Kidney epithelial cell (primary cell): Measurements from ENCODE around the gene DZIP1. TPM values are rescaled to one million over a fixed set of nuclear protein-coding genes. Genes with fewer than 3 reads are reported as not detected.

Source experiments
- DNase-seq: peaks from one replicate; pipeline ENCODE4 v3.0.0-alpha.2; 2010; ENCODE audit warnings: low read depth
- H3K27me3 ChIP-seq: 2 replicates; pipeline ENCODE4 v1.6.0; 2011; ENCODE audit warnings: low read length; ENCODE audit not compliant: control insufficient read depth, insufficient read depth
- H3K36me3 ChIP-seq: 2 replicates; pipeline ENCODE4 v1.5.1; 2011; ENCODE audit warnings: low read length; ENCODE audit not compliant: control insufficient read depth, insufficient read depth
- H3K4me3 ChIP-seq: 2 replicates; pipeline ENCODE4 v1.5.1; 2011; ENCODE audit warnings: low read depth, mild to moderate bottlenecking, control low read depth, low read length
- total RNA-seq: library from RNA; depleted of rRNA; stranded (reverse); fragments of >200 nt; gene quantifications from 2 replicates; pipeline ENCODE4 v1.2.3, GENCODE V29; 2015
- TF ChIP-seq, protein P1 (sequence below): IDR thresholded peaks from 2 replicates; pipeline ENCODE4 v1.5.1; 2011; ENCODE audit warnings: mild to moderate bottlenecking, moderate library complexity, low read length, control low read depth, inconsistent platforms; ENCODE audit not compliant: insufficient read depth, poor library complexity, severe bottlenecking

The DZIP1 gene
- total RNA-seq, 1 donor from 2014 or later: 29.0 TPM

DNA sequence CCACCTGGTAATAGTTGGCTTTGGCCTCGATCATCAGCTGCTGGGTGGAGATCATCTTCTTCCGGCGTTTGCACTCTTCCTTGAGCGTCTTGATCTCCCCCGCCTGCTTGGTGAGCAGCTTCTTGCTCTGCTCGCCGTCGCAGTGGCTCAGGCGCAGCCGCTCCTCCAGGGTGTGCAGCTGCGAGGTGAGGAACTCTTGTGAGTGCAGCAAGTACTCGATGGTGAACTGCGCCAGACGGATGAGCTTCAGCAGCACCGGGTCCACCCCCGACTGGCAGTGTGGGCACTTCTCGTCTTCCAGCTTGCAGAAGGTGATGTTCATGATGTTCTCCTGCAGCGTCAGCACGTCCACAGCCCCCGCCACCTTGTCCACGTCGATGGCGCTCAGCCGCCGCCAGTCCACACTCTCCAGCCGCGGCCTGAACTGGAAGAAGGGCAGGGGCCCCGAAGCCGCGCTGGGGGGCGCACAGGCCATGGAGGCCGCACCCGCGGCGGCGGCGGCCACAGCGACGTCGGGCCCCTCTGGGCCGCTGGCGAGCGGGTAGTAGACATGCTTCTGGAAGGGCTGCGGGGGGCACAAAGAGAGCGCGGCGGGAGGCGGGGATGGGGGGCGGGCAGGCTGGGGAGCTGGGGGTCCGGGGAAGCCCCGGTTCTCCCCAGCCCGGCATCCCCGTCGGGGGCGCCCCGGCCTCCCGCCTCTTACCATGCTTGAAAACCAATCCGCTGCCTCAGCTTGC is 3.0 kb downstream of the DZIP1 start:
- DNase-seq: no peak
- TF ChIP-seq, protein P1, sequence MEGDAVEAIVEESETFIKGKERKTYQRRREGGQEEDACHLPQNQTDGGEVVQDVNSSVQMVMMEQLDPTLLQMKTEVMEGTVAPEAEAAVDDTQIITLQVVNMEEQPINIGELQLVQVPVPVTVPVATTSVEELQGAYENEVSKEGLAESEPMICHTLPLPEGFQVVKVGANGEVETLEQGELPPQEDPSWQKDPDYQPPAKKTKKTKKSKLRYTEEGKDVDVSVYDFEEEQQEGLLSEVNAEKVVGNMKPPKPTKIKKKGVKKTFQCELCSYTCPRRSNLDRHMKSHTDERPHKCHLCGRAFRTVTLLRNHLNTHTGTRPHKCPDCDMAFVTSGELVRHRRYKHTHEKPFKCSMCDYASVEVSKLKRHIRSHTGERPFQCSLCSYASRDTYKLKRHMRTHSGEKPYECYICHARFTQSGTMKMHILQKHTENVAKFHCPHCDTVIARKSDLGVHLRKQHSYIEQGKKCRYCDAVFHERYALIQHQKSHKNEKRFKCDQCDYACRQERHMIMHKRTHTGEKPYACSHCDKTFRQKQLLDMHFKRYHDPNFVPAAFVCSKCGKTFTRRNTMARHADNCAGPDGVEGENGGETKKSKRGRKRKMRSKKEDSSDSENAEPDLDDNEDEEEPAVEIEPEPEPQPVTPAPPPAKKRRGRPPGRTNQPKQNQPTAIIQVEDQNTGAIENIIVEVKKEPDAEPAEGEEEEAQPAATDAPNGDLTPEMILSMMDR: no peak
- H3K27me3 ChIP-seq: no peaks in the 10 kb centered on the region
- no peaks in the 10 kb centered on the region for H3K36me3 ChIP-seq
- peak overlapping the region; percentile 32 for H3K4me3 ChIP-seq

DNA sequence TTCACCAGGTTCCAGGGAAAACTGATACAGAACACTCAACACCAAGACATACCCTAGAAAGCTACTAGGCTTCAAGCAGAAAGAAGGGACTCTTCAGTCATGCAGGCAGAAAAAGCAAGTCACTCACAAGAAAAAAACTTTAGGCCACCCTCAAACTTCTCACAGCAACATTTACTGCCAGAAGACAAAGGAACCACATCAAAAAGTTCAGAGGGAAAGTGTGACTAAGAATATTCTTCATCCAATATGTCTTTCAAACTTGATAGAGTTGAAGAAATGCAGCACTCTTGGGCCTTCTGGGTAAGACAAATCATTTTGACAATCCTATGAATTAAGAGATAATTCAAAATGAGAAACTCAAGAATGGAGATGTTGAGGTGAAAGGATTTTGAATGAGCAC is 7.7 kb downstream of the DZIP1 start:
- H3K4me3 ChIP-seq: no peak overlapping the region
- TF ChIP-seq, protein P1: no peak
- H3K36me3 ChIP-seq: no peaks in the 10 kb centered on the region
- no peak for DNase-seq
- no peaks in the 10 kb centered on the region for H3K27me3 ChIP-seq

DNA sequence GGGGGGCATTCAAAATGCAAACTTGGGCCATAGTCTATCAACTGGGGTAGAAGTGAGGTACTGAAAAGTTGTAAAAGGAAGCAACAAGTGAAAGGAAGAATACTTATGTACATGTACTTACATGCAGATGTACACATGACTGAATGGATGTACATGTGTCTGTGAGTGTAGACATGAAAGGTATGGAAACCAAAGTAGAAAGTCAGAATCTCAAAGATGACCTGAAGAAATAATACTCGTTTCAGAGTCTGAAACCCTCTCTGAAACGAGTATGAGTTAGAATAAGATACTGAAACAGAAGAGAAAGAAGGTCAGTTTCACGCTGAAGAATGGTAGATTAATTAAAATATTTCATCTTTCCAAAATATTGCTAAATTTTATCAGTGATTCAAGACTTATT is 13.9 kb downstream of the DZIP1 start:
- H3K27me3 ChIP-seq: no peaks in the 10 kb centered on the region
- H3K4me3 ChIP-seq: no peak overlapping the region
- DNase-seq: no peak
- TF ChIP-seq, protein P1: no peak
- peaks cover 1% of the 10 kb centered on the region for H3K36me3 ChIP-seq

DNA sequence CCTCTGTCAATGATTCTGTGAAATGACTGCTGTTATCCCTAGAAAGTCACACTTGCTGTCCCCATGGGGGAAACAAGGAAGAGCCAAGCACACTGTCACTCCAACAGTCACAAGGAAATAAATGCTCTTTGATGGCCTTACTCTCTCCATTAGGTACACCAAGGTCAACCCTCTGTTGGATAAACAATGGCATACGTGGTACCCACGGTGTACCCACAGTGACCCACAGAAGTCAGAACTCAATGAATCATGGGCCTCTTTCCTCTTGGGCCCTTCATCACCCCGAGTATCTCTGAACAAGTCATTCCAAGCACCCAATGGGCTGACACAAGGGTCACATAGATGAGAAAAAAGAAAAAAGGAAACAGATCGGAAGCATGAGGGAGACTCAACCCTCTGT is 15.4 kb downstream of the DZIP1 start:
- Histone ChIP-seq H3K27me3 (no peaks in the 10 kb centered on the region), H3K4me3 (no peak overlapping the region), H3K36me3 (peaks cover 1% of the 10 kb centered on the region)
- TF ChIP-seq, protein P1: no peak
- no peak for DNase-seq

DNA sequence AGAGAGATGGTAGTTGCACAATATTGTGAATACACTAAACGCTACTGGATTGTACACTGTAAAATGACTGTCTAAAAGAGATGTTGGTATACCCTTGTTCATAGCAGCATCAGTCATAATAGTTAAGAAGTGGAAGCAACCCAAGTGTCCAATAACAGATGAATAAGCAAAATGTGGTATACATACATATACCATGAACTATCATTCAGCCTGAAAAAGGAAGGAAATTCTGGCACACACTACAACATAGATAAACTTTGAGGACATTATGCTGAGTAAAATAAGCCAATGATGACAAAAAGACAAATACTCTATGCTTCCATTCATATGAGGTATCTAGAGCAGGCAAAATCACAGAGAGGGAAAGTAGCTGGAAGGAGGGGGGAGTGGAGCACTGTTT is 16.0 kb downstream of the DZIP1 start:
- H3K4me3 ChIP-seq: no peak overlapping the region
- DNase-seq: no peak
- H3K36me3 ChIP-seq: peaks cover 1% of the 10 kb centered on the region
- H3K27me3 ChIP-seq: no peaks in the 10 kb centered on the region
- TF ChIP-seq, protein P1: no peak

DNA sequence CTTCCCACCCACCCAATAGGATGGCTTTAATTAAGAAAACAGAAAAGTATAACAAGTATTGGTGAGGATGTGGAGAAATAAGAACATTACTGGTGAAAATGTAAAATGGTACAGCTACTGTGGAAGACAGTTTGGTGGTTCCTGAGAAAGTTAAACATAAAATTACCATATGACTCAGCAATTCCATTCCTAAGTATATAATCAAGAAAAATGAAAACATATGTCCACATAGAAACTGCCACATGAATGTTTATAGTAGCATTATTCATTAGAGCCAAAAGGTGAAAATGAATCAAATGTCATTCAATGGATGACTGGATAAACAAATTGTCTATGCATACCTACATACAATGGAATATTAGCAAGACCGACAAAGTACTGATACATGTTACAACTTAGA is 16.9 kb downstream of the DZIP1 start:
- Histone ChIP-seq H3K27me3 (no peaks in the 10 kb centered on the region), H3K4me3 (no peak overlapping the region), H3K36me3 (peaks cover 1% of the 10 kb centered on the region)
- TF ChIP-seq, protein P1: no peak
- DNase-seq: no peak
